Retinal pigment epithelial cell (primary cell): Measurements from ENCODE around the gene SEC14L2.
"Not testable (repeated sequence)": the region's sequence is repeated elsewhere in the genome, so short reads cannot be mapped to it uniquely, and the experiment has no call there.

Source experiments
- DNase-seq: peaks from one replicate; pipeline ENCODE4 v3.0.0-alpha.2; 2010; ENCODE audit warnings: low read depth
- H3K4me3 ChIP-seq: 2 replicates; pipeline ENCODE4 v1.5.1; 2011; ENCODE audit warnings: mild to moderate bottlenecking, low read length, control low read depth, moderate library complexity
- CTCF ChIP-seq: conservative IDR thresholded peaks from 2 replicates; pipeline ENCODE4 v1.5.1; 2011; ENCODE audit warnings: low read depth, low read length, control low read depth, inconsistent platforms

The SEC14L2 gene

DNA sequence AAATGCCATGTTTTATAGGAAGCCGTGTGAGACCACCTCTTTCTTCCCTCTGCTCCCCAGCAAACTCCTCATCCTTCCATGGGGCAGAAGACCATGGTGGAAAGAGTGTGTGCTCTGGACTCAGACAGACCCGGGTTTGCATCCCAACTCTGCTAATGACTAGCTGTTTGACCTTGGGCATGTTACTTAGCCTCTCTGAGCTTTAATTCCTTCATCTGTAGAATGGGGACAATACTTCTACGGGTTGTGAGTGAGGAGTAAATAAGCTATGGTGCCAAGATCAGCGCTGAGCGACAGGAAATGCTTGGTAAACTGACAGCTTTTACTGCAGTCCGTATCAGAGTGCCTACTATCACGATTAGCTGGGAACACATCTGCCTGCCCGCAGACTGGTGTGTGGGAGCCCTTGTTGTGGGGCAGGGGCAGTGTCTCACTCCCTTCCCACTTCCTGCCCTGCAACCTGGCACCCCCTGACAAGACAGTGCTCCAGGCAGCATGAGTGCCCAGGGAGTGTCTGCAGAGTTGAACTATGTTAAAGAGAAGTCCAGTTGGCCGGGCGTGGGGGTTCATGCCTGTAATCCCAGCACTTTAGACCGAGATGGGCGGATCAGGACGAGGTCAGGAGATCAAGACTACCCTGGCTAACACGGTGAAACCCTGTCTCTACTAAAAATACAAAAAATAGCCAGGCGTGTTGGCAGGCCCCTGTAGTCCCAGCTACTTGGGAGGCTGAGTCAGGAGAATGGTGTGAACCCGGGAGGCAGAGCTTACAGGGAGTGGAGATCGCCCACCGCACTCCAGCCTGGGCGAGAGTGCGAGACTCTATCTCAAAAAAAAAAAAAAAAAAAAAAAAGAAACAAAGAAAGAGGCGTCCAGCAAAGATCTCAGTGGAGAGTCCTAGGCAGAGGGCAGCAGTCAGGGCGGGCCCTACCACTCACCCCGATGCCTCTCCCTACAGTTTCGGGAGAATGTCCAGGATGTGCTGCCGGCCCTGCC lies 2.2 kb downstream of the SEC14L2 start:
- TF ChIP-seq CTCF, result no peak
- DNase-seq, result no peak
- peak overlapping the region; percentile 87 for H3K4me3 ChIP-seq

GRCh38 chr22:30399718-30400117 lies 2.9 kb downstream of the SEC14L2 start:
- TF ChIP-seq CTCF, result no peak
- no peak for DNase-seq
- H3K4me3 ChIP-seq, result peak overlapping the region; percentile 16

DNA sequence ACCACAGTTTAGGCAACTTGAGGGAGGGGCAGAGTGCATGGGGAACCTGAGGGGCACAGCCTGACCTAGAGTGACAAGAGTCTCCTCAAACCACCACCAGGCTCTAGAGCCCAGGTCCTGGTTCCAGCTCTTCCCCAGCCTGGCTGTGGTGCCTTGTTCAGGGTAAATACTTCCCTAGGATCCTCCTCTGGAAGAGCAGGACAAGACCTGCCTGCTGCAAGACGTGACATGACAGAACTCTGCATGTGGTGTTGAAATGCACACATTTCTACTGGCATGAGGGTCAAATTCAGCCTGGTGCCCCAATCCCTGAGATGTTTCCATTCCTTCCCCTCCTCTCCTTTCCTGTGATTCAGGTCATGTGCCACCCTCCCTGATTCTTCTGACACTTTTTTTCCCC lies 3.3 kb downstream of the SEC14L2 start:
- no peak overlapping the region for H3K4me3 ChIP-seq
- TF ChIP-seq CTCF, result no peak
- no peak for DNase-seq

DNA sequence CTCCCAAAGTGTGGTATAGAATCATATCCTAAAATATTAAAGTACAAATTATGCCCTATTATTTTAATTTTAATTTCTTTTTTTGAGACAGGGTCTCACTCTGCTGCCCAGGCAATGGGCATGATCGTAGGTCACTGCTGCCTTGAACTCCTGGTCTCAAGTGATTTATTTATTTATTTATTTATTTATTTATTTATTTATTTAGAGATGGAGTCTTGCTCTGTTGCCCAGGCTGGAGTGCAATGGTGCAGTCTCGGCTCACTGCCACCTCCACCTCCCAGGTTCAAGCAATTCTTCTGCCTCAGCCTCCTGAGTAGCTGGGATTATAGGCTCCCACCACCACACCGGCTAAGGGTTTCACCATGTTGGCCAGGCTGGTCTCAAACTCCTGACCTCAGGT lies 4.2 kb downstream of the SEC14L2 start:
- DNase-seq, H3K4me3 ChIP-seq: not testable (repeated sequence)

GRCh38 chr22:30402028-30402765 lies 5.4 kb downstream of the SEC14L2 start:
- TF ChIP-seq CTCF, result no peak
- no peak overlapping the region for H3K4me3 ChIP-seq
- DNase-seq, result no peak

DNA sequence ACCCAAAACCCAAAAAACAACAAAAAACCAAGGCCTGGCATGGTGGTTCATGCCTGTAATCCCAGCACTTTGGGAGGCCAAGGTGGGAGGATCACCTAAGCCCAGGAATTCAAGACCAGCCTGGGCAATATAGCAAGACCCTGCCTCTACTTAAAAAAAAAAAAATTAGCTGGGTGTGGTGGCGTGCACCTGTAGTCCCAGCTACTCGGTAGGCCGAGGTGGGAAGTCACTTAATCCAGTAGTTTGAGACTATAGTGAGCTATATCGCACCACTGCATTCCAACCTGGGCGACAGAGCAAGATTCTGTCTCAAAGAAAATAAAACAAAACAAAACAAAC lies 5.9 kb downstream of the SEC14L2 start:
- not testable (repeated sequence) for H3K4me3 ChIP-seq, DNase-seq

GRCh38 chr22:30404307-30404706 lies 7.5 kb downstream of the SEC14L2 start:
- no peak overlapping the region for H3K4me3 ChIP-seq
- no peak for DNase-seq
- no peak for TF ChIP-seq CTCF

- no peak for DNase-seq
- H3K4me3 ChIP-seq, result no peak overlapping the region
- no peak for TF ChIP-seq CTCF
These were observed 8.9 kb downstream of the SEC14L2 start for GRCh38 chr22:30405731-30406130.
